Mesendoderm (in vitro differentiated cells): ENCODE results near the gene ABR.

ENCODE experiments used
- DNase-seq: peaks from one replicate; pipeline ENCODE4 v3.0.0; 2013
- H2AK5ac ChIP-seq: 2 replicates; pipeline ENCODE4 v1.6.1; 2013; ENCODE audit warnings: low read length, inconsistent platforms
- H2BK120ac ChIP-seq: 2 replicates; pipeline ENCODE4 v1.6.1; 2013; ENCODE audit warnings: low read depth, mild to moderate bottlenecking, low read length, moderate library complexity, mixed read lengths
- H2BK15ac ChIP-seq: replicated peaks from 2 replicates; pipeline ENCODE4 v1.6.1; 2013; ENCODE audit warnings: low read depth, mild to moderate bottlenecking, moderate library complexity
- H2BK5ac ChIP-seq: 2 replicates; pipeline ENCODE4 v1.6.1; 2013; ENCODE audit warnings: low read length, inconsistent platforms
- H3K18ac ChIP-seq: 2 replicates; pipeline ENCODE4 v1.6.1; 2013; ENCODE audit warnings: mild to moderate bottlenecking, low read length, mixed read lengths
- H3K23ac ChIP-seq: one replicate; pipeline ENCODE4 v1.6.1; 2013; ENCODE audit warnings: low read length
- H3K27ac ChIP-seq: 2 replicates; pipeline ENCODE4 v1.5.1; 2013; ENCODE audit warnings: low read depth, mild to moderate bottlenecking, inconsistent platforms, low read length, moderate library complexity
- H3K27me3 ChIP-seq: 2 replicates; pipeline ENCODE4 v1.6.1; 2013; ENCODE audit warnings: low read length, control low read depth, mild to moderate bottlenecking, inconsistent platforms; ENCODE audit not compliant: insufficient read depth, poor library complexity
- H3K36me3 ChIP-seq: 2 replicates; pipeline ENCODE4 v1.6.1; 2013; ENCODE audit warnings: low read length, inconsistent platforms; ENCODE audit not compliant: control insufficient read depth, insufficient read depth
- H3K4ac ChIP-seq: one replicate; pipeline ENCODE4 v1.6.1; 2013; ENCODE audit warnings: low read depth, mild to moderate bottlenecking, low read length, moderate library complexity
- H3K4me1 ChIP-seq: 2 replicates; pipeline ENCODE4 v1.6.1; 2013; ENCODE audit warnings: low read depth, low read length, inconsistent platforms; ENCODE audit not compliant: control insufficient read depth
- H3K4me2 ChIP-seq: 2 replicates; pipeline ENCODE4 v1.6.1; 2013; ENCODE audit warnings: low read length
- H3K4me3 ChIP-seq: 2 replicates; pipeline ENCODE4 v1.5.1; 2013; ENCODE audit warnings: mild to moderate bottlenecking, low read length
- H3K56ac ChIP-seq: one replicate; pipeline ENCODE4 v1.6.1; 2013; ENCODE audit warnings: low read length
- H3K79me1 ChIP-seq: 2 replicates; pipeline ENCODE4 v1.6.1; 2013; ENCODE audit warnings: low read length, inconsistent platforms
- H3K79me2 ChIP-seq: 2 replicates; pipeline ENCODE4 v1.6.1; 2013; ENCODE audit warnings: mild to moderate bottlenecking, low read length; ENCODE audit not compliant: control insufficient read depth, insufficient read depth
- H3K9ac ChIP-seq: 2 replicates; pipeline ENCODE4 v1.6.1; 2013; ENCODE audit warnings: low read length, inconsistent platforms
- H4K5ac ChIP-seq: one replicate; pipeline ENCODE4 v1.6.1; 2013; ENCODE audit warnings: low read length
- H4K8ac ChIP-seq: one replicate; pipeline ENCODE4 v1.6.1; 2013; ENCODE audit warnings: low read depth, mild to moderate bottlenecking, control low read depth, low read length, moderate library complexity
- WGBS: extraction: QIAGEN DNeasy Blood & Tissue Kit; methylation state at CpG from one replicate; pipeline ENCODE4 v1.1.7; 2013; ENCODE audit warnings: low lambda C conversion rate, missing lambda C conversion rate; ENCODE audit not compliant: insufficient coverage; ENCODE audit errors: extremely low coverage; 5-methylcytosine and 5-hydroxymethylcytosine counted together

ABR gene

GRCh38 chr17:1059131-1059795 is 120.5 kb downstream of the ABR start:
- Histone ChIP-seq H4K8ac (no peak overlapping the region), H3K79me2 (no peaks in the 10 kb centered on the region), H3K23ac (no peak overlapping the region), H2BK5ac (no peak overlapping the region), H3K79me1 (no peaks in the 10 kb centered on the region), H3K4me3 (no peak overlapping the region), H2BK15ac (no peak overlapping the region), H3K4me2 (no peak overlapping the region), H3K56ac (no peak overlapping the region), H3K4me1 (no peaks in the 10 kb centered on the region), H3K27me3 (no peaks in the 10 kb centered on the region), H2AK5ac (no peak overlapping the region), H3K36me3 (no peaks in the 10 kb centered on the region), H4K5ac (no peak overlapping the region), H3K18ac (no peak overlapping the region), H3K27ac (no peak overlapping the region), H2BK120ac (no peak overlapping the region), H3K4ac (no peak overlapping the region), H3K9ac (no peak overlapping the region)
- no CpG with 5 or more reads among the region's 12 CpGs for WGBS
- no peak for DNase-seq

DNA sequence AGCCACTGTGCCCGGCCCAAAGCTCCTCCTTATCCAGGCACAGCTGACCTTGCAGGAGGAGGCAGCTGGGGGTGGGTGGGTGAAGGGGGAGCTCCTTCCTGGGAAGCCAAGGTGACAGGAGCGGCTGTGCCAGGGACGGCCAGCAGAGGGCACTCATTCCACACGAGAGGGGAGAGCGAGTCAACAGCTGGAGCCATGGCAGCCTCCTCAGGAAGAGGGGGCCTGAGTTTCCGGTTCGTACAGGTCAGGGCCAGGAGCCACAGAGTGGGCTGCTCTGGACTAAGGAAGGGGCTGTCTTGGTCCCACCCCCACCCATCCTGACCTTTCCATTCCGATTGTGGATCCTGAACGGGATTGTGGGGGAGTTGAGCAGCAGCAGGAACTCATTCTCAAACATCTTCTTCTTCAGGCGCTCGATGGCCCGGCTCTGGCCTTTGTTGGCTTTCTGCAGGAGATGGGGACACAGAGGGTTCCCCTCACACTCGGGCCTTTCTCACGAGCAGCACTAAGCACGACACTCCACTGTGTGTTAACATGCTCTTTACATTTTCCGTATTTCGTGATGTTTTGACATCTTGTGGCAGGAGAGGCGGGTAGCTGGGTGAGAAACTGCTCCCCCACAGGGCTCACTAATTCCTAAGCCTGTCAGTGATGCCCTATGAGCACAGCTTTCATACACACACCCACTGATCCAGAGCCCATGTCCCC is 121.2 kb downstream of the ABR start:
- Histone ChIP-seq H3K79me1 (no peaks in the 10 kb centered on the region), H3K23ac (no peak overlapping the region), H4K5ac (no peak overlapping the region), H3K18ac (no peak overlapping the region), H3K4ac (no peak overlapping the region), H3K56ac (no peak overlapping the region), H3K36me3 (no peaks in the 10 kb centered on the region), H2BK15ac (no peak overlapping the region), H3K27ac (no peak overlapping the region), H3K4me3 (no peak overlapping the region), H2BK5ac (no peak overlapping the region), H3K9ac (no peak overlapping the region), H4K8ac (no peak overlapping the region), H3K79me2 (no peaks in the 10 kb centered on the region), H3K4me2 (no peak overlapping the region), H3K4me1 (no peaks in the 10 kb centered on the region), H3K27me3 (no peaks in the 10 kb centered on the region), H2AK5ac (no peak overlapping the region), H2BK120ac (no peak overlapping the region)
- WGBS: no CpG with 5 or more reads among the region's 18 CpGs
- peak; percentile 62 for DNase-seq

- Histone ChIP-seq H3K56ac (no peak overlapping the region), H4K5ac (no peak overlapping the region), H2BK5ac (no peak overlapping the region), H4K8ac (no peak overlapping the region), H3K18ac (no peak overlapping the region), H3K36me3 (no peaks in the 10 kb centered on the region), H3K9ac (no peak overlapping the region), H2BK120ac (no peak overlapping the region), H3K23ac (no peak overlapping the region), H3K27ac (no peak overlapping the region), H3K4ac (no peak overlapping the region), H3K4me3 (no peak overlapping the region), H3K79me2 (no peaks in the 10 kb centered on the region), H3K4me1 (no peaks in the 10 kb centered on the region), H3K27me3 (no peaks in the 10 kb centered on the region), H3K4me2 (no peak overlapping the region), H2AK5ac (no peak overlapping the region), H2BK15ac (no peak overlapping the region), H3K79me1 (no peaks in the 10 kb centered on the region)
- no peak for DNase-seq
- WGBS: no CpG with 5 or more reads among the region's 10 CpGs
Measured at GRCh38 chr17:1056761-1057160, 123.0 kb downstream of the ABR start.

- H3K79me2 ChIP-seq: no peaks in the 10 kb centered on the region
- no peak overlapping the region for H2AK5ac ChIP-seq
- H2BK5ac ChIP-seq: no peak overlapping the region
- no peaks in the 10 kb centered on the region for H3K79me1 ChIP-seq
- no peak overlapping the region for H4K5ac ChIP-seq
- H3K4me2 ChIP-seq: no peak overlapping the region
- H2BK120ac ChIP-seq: no peak overlapping the region
- no peak overlapping the region for H2BK15ac ChIP-seq
- no peak overlapping the region for H3K18ac ChIP-seq
- no peak overlapping the region for H4K8ac ChIP-seq
- no peaks in the 10 kb centered on the region for H3K36me3 ChIP-seq
- H3K4me3 ChIP-seq: no peak overlapping the region
- H3K27me3 ChIP-seq: no peaks in the 10 kb centered on the region
- no peak overlapping the region for H3K4ac ChIP-seq
- H3K27ac ChIP-seq: no peak overlapping the region
- peak; percentile 79 for DNase-seq
- no peak overlapping the region for H3K9ac ChIP-seq
- H3K23ac ChIP-seq: no peak overlapping the region
- WGBS: no CpG with 5 or more reads among the region's 22 CpGs
- H3K56ac ChIP-seq: no peak overlapping the region
- no peaks in the 10 kb centered on the region for H3K4me1 ChIP-seq
Measured at GRCh38 chr17:1055751-1056645, 123.8 kb downstream of the ABR start.

DNA sequence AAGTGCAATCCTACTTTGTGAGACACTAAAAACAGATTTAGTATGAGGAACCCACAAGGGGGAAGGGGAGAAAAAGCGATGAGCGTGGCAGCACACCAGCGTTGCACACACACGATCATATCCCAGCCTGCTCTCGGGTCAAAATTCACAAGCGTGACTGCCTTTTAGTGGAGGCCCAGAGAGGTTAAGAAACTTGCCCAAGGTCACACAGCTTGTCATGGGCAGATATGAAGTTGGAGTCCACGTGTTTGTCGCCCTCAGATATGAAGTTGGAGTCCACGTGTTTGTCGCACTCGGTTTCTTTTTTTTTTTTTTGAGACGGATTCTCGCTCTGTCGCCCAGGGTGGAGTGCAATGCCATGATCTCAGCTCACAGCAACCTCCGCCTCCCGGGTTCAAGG is 124.5 kb downstream of the ABR start:
- Histone ChIP-seq H3K18ac (no peak overlapping the region), H3K4ac (no peak overlapping the region), H3K23ac (no peak overlapping the region), H3K4me3 (no peak overlapping the region), H4K8ac (no peak overlapping the region), H2BK120ac (no peak overlapping the region), H3K27ac (no peak overlapping the region), H2BK5ac (no peak overlapping the region), H2BK15ac (no peak overlapping the region), H3K27me3 (no peaks in the 10 kb centered on the region), H3K36me3 (no peaks in the 10 kb centered on the region), H3K9ac (no peak overlapping the region), H3K4me1 (no peaks in the 10 kb centered on the region), H2AK5ac (no peak overlapping the region), H3K4me2 (no peak overlapping the region), H3K79me1 (no peaks in the 10 kb centered on the region), H4K5ac (no peak overlapping the region), H3K56ac (no peak overlapping the region), H3K79me2 (no peaks in the 10 kb centered on the region)
- WGBS: no CpG with 5 or more reads among the region's 16 CpGs
- DNase-seq: no peak
